Left renal pelvis (tissue), 4 donors: ENCODE results near the gene ITPR3. TPM values are rescaled to one million over a fixed set of nuclear protein-coding genes. Genes with fewer than 3 reads are reported as not detected.
"Not testable (repeated sequence)": the region's sequence is repeated elsewhere in the genome, so short reads cannot be mapped to it uniquely, and the experiment has no call there.

ENCODE experiments used
- DNase-seq, 4 donors: peaks; one replicate each; pipeline ENCODE4 v3.0.0-alpha.2; 2013; ENCODE audit warnings: low read depth in 4 of 4, low spot score in 3 of 4
- polyA plus RNA-seq, 4 donors: library from polyadenylated mRNA; unstranded; fragments of 120-200 nt; gene quantifications; one replicate each; pipeline ENCODE4 v1.2.1, GENCODE V29; 2013; ENCODE audit not compliant: insufficient read length in 4 of 4

ITPR3 gene
- polyA plus RNA-seq, 4 donors = 7.5 to 17.0 (median 9.0) TPM

GRCh38 chr6:33590531-33591198 is 30.5 kb upstream of the ITPR3 start:
- no peak for DNase-seq

- no peak for DNase-seq
Measured at GRCh38 chr6:33591424-33592032, 29.6 kb upstream of the ITPR3 start.

- no peak for DNase-seq
Measured at GRCh38 chr6:33592280-33592594, 28.9 kb upstream of the ITPR3 start.

GRCh38 chr6:33592595-33593413 is 28.3 kb upstream of the ITPR3 start:
- no peak for DNase-seq

GRCh38 chr6:33593414-33593727 is 27.8 kb upstream of the ITPR3 start:
- DNase-seq = no peak

GRCh38 chr6:33595001-33595846 is 25.9 kb upstream of the ITPR3 start:
- no peak for DNase-seq

- not testable (repeated sequence) for DNase-seq
Measured at GRCh38 chr6:33596894-33597293, 24.2 kb upstream of the ITPR3 start.

- no peak for DNase-seq
Measured at GRCh38 chr6:33597551-33598322, 23.4 kb upstream of the ITPR3 start.

GRCh38 chr6:33599413-33599938 is 21.6 kb upstream of the ITPR3 start:
- DNase-seq = no peak

GRCh38 chr6:33600761-33601160 is 20.4 kb upstream of the ITPR3 start:
- no peak for DNase-seq

- no peak for DNase-seq
Measured at GRCh38 chr6:33602180-33602579, 18.9 kb upstream of the ITPR3 start.

GRCh38 chr6:33604941-33605854 is 15.9 kb upstream of the ITPR3 start:
- DNase-seq = no peak

- DNase-seq = no peak
Measured at GRCh38 chr6:33606642-33607041, 14.5 kb upstream of the ITPR3 start.

GRCh38 chr6:33607126-33607783 is 13.9 kb upstream of the ITPR3 start:
- no peak for DNase-seq

- no peak for DNase-seq
Measured at GRCh38 chr6:33607784-33608161, 13.3 kb upstream of the ITPR3 start.

GRCh38 chr6:33609019-33609418 is 12.1 kb upstream of the ITPR3 start:
- no peak for DNase-seq

GRCh38 chr6:33609528-33609927 is 11.6 kb upstream of the ITPR3 start:
- no peak for DNase-seq

- no peak for DNase-seq
Measured at GRCh38 chr6:33610067-33610466, 11.1 kb upstream of the ITPR3 start.
